ENCODE measurements around the gene ACOX3. TPM values are rescaled to one million over a fixed set of nuclear protein-coding genes. Genes with fewer than 3 reads are reported as not detected.

The ACOX3 gene
- polyA plus RNA-seq, 3 donors = 12.7 to 14.6 (median 13.7) TPM

GRCh38 chr4:8384397-8385060 lies 56.0 kb downstream of the ACOX3 start:
- H3K27ac ChIP-seq (ENCODE audit: low read depth, low read length) = no peak overlapping the region
- 92 to 95% (median 94%) methylated on average over 26 of the region's 26 CpGs for WGBS, 3 donors

GRCh38 chr4:8383451-8384160 lies 56.9 kb downstream of the ACOX3 start:
- H3K27ac ChIP-seq (ENCODE audit: low read depth, low read length) = no peak overlapping the region
- WGBS, 3 donors = 63 to 76% (median 73%) methylated on average over 19 of the region's 19 CpGs

- 88 to 96% (median 92%) methylated on average over 14 of the region's 14 CpGs for WGBS, 3 donors
- no peak overlapping the region for H3K27ac ChIP-seq (ENCODE audit: low read depth, low read length)
Measured at GRCh38 chr4:8383016-8383415, 57.5 kb downstream of the ACOX3 start.

- WGBS, 3 donors = 93 to 95% (median 93%) methylated on average over 27 to 28 of the region's 28 CpGs
- no peak overlapping the region for H3K27ac ChIP-seq (ENCODE audit: low read depth, low read length)
Measured at GRCh38 chr4:8381814-8382581, 58.5 kb downstream of the ACOX3 start.

- WGBS, 3 donors = 92 to 96% (median 96%) methylated on average over 22 of the region's 22 CpGs
- H3K27ac ChIP-seq (ENCODE audit: low read depth, low read length) = no peak overlapping the region
Measured at GRCh38 chr4:8380511-8381415, 59.8 kb downstream of the ACOX3 start.

DNA sequence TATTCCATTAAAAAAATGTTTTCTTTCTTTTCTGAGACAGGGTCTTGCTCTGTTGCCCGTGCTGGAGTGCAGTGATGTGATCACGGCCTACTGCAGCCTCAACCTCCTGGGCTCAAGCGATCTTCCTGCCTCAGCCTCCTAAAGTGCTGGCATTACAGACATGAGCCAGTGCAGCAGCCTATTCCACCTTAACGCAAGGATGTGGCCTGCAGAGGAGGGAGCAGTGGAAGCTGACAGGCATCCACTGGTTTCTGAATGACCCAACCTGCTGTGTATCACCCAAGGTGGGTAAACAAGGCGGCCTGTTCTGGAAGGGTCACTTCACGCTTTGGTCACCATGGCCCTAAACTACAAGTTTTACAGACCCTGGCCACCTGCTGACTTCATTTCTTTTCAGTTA lies 60.8 kb downstream of the ACOX3 start:
- no peak overlapping the region for H3K27ac ChIP-seq (ENCODE audit: low read depth, low read length)
- 84 to 97% (median 92%) methylated on average over 6 of the region's 6 CpGs for WGBS, 3 donors

- WGBS, 3 donors = 91 to 98% (median 94%) methylated on average over 12 of the region's 12 CpGs
- no peak overlapping the region for H3K27ac ChIP-seq (ENCODE audit: low read depth, low read length)
Measured at GRCh38 chr4:8379281-8379680, 61.2 kb downstream of the ACOX3 start.

DNA sequence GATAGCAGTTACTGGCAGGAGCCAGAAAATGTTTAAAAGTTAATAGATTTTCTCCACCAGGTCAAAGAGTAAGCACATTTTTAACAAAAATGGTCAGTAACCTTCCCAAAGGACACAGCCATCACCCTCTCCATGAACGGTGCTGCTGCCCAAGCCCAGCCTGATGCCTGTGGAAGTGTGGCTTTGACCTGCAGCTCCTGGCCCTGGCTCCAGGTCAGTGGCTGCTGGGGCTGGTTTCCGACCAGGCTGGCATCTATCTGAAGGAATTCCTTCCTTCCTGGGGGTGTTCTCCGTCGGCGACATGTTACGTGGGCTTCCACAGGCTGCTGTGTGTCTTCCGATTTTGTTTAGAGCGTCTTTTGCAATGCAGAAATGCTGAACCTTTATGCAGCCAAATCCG lies 61.7 kb downstream of the ACOX3 start:
- WGBS, 3 donors = 79 to 85% (median 81%) methylated on average over 9 of the region's 9 CpGs
- H3K27ac ChIP-seq (ENCODE audit: low read depth, low read length) = no peak overlapping the region

DNA sequence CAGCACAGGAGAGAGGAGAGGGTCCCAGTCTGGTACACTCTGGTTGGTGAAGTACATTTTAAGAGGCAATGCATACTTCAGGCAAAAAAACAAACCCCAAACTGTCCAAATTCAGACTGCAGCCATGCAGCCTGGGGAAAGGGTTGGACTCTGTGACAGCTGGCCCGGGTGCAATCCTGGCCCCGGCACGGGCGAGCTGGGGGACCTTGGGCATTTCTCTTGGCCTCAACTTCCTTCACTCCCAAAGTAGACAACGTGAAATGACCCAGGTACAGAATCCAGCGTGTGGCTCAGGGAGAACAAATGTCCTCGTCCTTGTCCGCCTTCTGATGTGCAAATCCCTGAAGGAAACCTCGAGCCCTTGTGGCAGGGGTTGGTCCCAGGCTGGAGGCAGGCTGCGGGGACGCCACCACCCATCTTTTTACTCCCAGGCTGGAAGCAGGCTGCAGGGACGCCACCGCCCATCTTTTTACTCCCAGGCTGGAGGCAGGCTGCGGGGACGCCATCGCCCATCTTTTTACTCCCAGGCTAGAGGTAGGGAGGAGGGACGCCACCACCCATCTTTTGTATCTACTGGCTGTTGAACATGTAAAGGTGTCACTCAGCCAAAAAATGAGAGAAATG lies 62.3 kb downstream of the ACOX3 start:
- no peak overlapping the region for H3K27ac ChIP-seq (ENCODE audit: low read depth, low read length)
- whole genome bisulfite sequencing, 3 donors = 86 to 91% (median 90%) methylated on average over 17 of the region's 17 CpGs

DNA sequence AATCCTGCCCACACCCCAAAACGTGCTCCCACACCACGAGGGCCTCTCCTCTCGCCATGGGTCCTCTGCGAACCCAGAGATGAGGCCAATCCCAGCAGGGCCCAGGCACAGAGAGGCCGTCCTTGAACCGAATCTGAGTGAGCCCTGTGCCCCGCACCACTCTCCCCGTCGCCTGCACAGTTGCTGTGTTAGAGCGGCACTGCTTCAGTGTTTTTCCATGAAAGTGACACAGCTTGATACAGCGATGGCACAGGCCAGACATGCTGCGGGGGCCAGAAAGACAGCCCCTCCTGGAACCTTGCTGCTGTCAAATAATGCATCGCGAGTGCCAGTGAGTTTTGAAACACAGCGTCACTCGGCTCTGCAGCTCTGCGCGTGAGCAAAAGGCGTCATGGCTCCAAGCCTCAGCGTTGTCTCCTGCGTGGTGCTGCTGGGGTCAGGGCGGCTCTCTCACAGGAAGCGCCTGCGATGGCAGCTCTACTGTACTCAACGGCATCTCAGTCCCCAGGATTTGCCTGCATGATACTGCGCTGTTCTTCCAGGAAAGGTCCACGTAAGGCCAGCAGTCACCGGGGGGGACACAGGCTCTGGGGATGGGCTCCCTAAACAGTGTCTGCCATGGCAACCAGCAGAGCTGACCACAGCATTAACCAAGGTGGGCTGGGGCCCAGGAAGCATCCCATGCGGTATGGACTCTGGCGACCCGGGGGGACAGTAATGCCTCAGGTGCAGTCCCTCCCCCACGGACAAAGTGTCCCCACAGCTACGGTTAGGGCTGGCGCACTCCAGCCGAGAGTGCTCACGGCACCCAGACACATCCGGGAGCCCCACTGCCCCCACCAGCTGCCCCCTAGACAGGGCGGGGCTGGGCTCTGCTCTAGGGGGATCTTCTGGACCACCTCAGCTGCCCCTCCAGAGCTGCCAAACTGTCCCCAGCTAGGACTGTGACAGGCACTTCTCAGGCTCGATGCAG lies 63.1 kb downstream of the ACOX3 start:
- H3K27ac ChIP-seq (ENCODE audit: low read depth, low read length) = no peak overlapping the region
- 93 to 95% (median 94%) methylated on average over 38 to 39 of the region's 39 CpGs for WGBS, 3 donors

DNA sequence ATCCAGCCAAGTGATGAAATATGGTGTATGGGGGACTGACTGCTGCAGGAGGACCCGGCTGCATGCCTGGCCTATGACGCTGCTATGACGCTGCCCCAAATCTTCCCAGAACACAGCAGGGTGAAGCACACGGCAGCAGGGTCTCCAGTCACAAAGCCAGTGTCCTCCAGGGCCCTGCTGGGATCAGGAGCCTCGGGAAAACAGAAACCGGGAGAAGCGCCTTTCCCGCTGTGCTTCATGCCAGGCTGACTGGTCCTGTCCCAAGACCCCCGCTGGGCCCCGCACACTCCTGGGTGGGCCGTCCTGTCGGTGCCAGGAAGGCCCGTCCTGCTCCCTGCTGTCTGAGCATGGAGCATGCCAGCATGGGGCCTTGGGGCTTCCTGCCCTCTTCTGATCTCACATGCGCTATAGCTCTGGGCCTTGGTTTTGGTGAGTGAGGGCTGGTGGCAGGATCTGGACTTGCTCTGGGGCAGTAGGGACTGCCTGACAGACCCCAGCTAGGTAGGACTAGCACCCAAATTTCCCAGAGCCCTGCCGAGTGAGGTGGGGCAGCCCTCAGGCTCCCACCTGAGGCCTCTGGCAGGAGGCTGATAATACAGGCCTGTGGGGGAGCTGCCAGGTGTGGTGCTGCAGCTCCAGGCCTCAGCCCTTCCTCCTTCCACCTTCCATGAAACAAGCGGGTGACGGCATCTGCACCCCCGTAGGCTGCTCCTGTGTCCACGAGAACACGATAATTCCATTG lies 64.0 kb downstream of the ACOX3 start:
- no peak overlapping the region for H3K27ac ChIP-seq (ENCODE audit: low read depth, low read length)
- 84 to 94% (median 90%) methylated on average over 20 of the region's 20 CpGs for WGBS, 3 donors

GRCh38 chr4:8374851-8375649 lies 65.5 kb downstream of the ACOX3 start:
- H3K27ac ChIP-seq (ENCODE audit: low read depth, low read length) = no peak overlapping the region
- 90 to 92% (median 91%) methylated on average over 49 of the region's 49 CpGs for WGBS, 3 donors

GRCh38 chr4:8373973-8374545 lies 66.5 kb downstream of the ACOX3 start:
- no peak overlapping the region for H3K27ac ChIP-seq (ENCODE audit: low read depth, low read length)
- WGBS, 3 donors = 87 to 91% (median 89%) methylated on average over 13 of the region's 13 CpGs

DNA sequence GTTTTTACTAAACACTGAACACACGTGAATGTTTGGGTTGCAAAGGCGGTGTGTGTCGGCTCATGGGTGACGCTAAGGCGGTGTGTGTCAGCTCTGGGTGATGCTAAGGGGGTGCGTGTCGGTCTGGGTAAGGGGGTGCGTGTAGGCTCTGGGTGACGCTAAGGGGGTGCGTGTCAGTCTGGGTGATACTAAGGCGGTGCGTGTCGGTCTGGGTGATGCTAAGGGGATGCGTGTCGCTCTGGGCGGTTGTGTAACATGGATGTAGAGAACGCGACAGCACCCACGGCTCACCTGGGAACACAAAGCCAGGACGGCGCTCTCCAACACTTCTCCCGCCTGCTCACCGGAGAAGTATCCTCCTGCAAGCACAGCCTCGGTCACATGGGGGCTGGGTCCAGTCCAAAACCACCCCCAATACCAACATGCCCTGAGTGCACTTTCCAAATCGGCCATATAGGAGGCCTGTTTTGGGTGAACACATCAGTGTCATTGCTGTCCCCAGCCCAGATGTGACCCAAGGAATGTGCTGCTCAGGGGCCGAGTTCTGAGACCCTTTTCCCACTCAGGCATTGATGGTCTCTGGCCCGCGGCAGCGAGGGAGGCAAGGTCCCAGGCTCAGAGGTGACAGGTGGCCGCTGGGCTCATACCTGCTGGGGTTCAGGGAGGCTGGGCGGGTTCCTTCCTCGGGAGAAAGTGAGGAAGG lies 67.1 kb downstream of the ACOX3 start:
- WGBS, 3 donors = 92 to 94% (median 93%) methylated on average over 32 of the region's 32 CpGs

GRCh38 chr4:8372506-8372905 lies 68.0 kb downstream of the ACOX3 start:
- WGBS, 3 donors = 89 to 90% (median 89%) methylated on average over 13 of the region's 13 CpGs

More for the DNA sequence above, 67.1 kb downstream of the ACOX3 start:
- H3K27ac ChIP-seq (ENCODE audit: low read depth, low read length) = no peak overlapping the region

More at GRCh38 chr4:8372506-8372905, 68.0 kb downstream of the ACOX3 start:
- H3K27ac ChIP-seq (ENCODE audit: low read depth, low read length) = no peak overlapping the region
